Neutrophil (primary cell): ENCODE measurements around the gene TAS2R31.

ENCODE experiments used
- H3K27ac ChIP-seq: fragments of 200-600 bp; sonication (generic); 2 replicates; pipeline ENCODE4 v1.5.1; 2016; ENCODE audit warnings: mild to moderate bottlenecking, moderate library complexity
- H3K27me3 ChIP-seq: fragments of 200-600 bp; sonication (generic); 2 replicates; pipeline ENCODE4 v1.6.0; 2016; ENCODE audit warnings: mild to moderate bottlenecking
- H3K36me3 ChIP-seq: fragments of 200-600 bp; sonication (generic); 2 replicates; pipeline ENCODE4 v1.5.1; 2017
- H3K4me1 ChIP-seq, 2 experiments: fragments of 200-600 bp in 1 of 2; sonication (generic) in 1 of 2; 1 replicate in 1 of 2; 2 replicates in 1 of 2; pipeline versions ENCODE4 v1.5.1 to v1.6.1; 2013 to 2016; ENCODE audit warnings: low read depth in 1 of 2, low read length in 1 of 2, mild to moderate bottlenecking in 1 of 2, moderate library complexity in 1 of 2; ENCODE audit not compliant: control insufficient read depth in 1 of 2, insufficient read depth in 1 of 2
- H3K4me3 ChIP-seq, 2 experiments: fragments of 200-600 bp in 1 of 2; sonication (generic) in 1 of 2; 1 replicate in 1 of 2; 2 replicates in 1 of 2; pipeline ENCODE4 v1.5.1; 2013 to 2016; ENCODE audit warnings: low read depth in 1 of 2, low read length in 1 of 2, mild to moderate bottlenecking in 1 of 2, moderate library complexity in 1 of 2
- H3K9me3 ChIP-seq: fragments of 200-600 bp; sonication (generic); 2 replicates; pipeline ENCODE4 v1.5.1; 2016
- TF ChIP-seq, protein P1 (sequence below): fragments of 200-600 bp; sonication (generic); IDR thresholded peaks from 2 replicates; pipeline ENCODE4 v1.5.1; 2016; ENCODE audit warnings: antibody characterized with exemption

TAS2R31 gene

DNA sequence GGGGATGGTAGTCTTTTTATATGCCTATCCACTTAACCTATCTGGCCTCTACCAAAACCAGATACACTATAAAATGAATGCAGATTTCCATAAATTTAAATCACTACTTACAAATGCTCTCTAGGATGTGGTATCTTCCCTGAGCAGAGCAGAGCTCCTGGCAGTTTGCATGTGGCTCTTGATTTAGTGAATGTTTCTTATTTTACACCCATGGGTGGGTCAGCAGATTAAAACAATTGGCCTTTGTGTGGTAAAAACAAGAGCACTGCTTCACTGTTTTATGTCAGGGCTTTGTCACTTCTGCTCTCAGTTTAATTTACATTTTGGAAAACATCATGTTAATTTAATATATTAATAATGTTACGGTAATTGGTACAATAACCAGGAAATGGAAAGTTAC lies 14.3 kb downstream of the TAS2R31 start:
- H3K9me3 ChIP-seq, result no peaks in the 10 kb centered on the region
- H3K36me3 ChIP-seq, result no peaks in the 10 kb centered on the region
- no peak overlapping the region for H3K27ac ChIP-seq
- TF ChIP-seq, protein P1, sequence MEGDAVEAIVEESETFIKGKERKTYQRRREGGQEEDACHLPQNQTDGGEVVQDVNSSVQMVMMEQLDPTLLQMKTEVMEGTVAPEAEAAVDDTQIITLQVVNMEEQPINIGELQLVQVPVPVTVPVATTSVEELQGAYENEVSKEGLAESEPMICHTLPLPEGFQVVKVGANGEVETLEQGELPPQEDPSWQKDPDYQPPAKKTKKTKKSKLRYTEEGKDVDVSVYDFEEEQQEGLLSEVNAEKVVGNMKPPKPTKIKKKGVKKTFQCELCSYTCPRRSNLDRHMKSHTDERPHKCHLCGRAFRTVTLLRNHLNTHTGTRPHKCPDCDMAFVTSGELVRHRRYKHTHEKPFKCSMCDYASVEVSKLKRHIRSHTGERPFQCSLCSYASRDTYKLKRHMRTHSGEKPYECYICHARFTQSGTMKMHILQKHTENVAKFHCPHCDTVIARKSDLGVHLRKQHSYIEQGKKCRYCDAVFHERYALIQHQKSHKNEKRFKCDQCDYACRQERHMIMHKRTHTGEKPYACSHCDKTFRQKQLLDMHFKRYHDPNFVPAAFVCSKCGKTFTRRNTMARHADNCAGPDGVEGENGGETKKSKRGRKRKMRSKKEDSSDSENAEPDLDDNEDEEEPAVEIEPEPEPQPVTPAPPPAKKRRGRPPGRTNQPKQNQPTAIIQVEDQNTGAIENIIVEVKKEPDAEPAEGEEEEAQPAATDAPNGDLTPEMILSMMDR, result no peak
- no peaks in the 10 kb centered on the region for H3K4me1 ChIP-seq
- no peak overlapping the region for H3K4me3 ChIP-seq
- H3K27me3 ChIP-seq, result no peaks in the 10 kb centered on the region

DNA sequence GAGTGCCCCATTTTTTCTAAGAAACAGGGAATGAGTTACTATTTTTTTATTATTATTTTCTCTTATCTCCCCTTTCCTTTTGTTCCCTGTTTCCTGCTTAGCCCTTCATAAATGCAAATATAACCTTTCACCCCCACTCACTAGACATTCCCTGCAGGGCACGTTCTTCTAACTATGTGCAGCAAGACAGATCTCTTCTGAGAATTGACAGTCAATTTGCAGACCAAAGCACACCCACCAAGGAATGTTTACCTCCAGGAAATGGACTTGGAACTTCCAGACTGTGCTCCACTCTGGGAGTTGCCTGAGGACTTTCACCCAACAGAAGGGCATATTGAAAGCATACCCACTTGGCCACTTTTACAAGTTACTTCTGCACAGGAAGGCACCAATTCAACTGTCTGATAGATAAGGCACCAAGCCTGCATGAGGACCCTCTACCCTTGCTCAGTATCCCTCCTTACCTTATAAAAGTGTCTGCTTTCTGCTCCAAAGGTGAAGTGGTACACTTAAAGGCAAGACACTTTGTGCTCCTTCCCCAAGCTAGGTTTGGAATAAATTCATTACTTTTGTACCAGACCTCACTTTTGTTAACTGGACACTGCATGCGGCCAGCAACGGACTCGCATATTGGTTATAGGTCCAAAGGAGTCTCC lies 15.3 kb downstream of the TAS2R31 start:
- Histone ChIP-seq H3K9me3 (no peaks in the 10 kb centered on the region), H3K27ac (no peak overlapping the region), H3K4me1 (no peaks in the 10 kb centered on the region), H3K4me3 (no peak overlapping the region), H3K27me3 (no peaks in the 10 kb centered on the region), H3K36me3 (no peaks in the 10 kb centered on the region)
- TF ChIP-seq, protein P1, result no peak

DNA sequence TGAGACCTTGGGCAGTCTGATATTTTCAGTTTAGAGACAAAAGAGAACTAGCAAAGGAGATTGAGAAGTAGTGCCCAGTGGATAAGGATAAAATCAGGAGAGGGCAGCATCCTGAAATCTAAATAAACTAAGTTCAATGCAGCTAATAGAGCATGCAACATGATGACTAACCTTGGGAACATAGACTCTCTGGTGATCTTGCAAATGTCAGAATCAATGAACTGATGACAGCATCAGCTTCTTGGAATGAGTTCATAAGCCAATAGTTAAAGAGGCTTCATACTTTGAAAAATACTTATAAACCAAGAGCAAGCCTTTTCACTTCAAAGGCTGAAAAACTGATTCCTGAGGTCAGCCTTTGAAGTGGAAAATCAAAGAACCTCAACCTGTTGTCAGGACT lies 17.0 kb downstream of the TAS2R31 start:
- Histone ChIP-seq H3K27me3 (no peaks in the 10 kb centered on the region), H3K4me3 (no peak overlapping the region), H3K4me1 (no peaks in the 10 kb centered on the region), H3K27ac (no peak overlapping the region), H3K9me3 (no peaks in the 10 kb centered on the region), H3K36me3 (no peaks in the 10 kb centered on the region)
- TF ChIP-seq, protein P1, result no peak

DNA sequence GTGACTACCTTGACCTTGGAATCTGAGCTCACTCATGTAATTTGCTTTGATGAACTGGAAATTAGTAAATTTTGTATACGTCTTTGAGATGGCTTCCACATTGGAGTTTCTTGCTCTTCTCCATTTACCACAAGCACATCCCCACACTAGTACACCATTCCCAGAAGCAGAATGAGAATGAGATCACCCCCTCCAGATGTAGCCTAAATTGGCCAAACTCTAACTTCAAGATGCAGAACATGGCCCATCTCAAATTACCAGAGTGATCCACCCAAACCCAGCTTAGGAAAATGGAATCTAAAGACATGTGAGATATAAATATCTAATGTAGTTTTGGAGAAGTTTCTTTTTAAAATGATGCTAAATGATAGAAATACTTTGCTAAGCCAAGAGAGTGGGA lies 23.6 kb downstream of the TAS2R31 start:
- H3K4me3 ChIP-seq, result no peak overlapping the region
- H3K27me3 ChIP-seq, result no peaks in the 10 kb centered on the region
- TF ChIP-seq, protein P1, result no peak
- no peaks in the 10 kb centered on the region for H3K36me3 ChIP-seq
- H3K27ac ChIP-seq, result no peak overlapping the region
- H3K4me1 ChIP-seq, result no peaks in the 10 kb centered on the region
- H3K9me3 ChIP-seq, result no peaks in the 10 kb centered on the region

DNA sequence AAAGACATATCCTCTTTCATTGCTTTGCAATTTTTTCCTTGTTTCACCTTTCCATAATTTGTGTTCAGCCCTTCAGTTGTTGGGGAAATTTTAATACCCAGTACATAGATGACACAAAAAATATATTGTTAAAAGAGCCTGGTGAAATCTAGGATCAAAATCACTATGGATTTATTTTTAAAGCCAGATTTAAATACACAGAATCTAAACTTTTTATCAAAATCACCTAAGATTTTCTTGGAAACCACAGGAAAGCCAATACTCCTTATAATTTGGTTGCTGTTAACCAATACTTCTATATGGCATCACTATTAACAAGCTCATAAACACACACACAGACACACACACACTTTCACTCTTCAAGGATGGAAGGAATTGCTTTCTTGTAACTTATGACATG lies 33.0 kb downstream of the TAS2R31 start, which contains the start of gene TAS2R20:
TSS of gene TAS2R20 (minus strand) at position 101 of the 400 bp plus-strand sequence. CDS start 429 bp downstream, outside the sequence.
- H3K36me3 ChIP-seq, result peaks cover 9% of the 10 kb centered on the region
- no peaks in the 10 kb centered on the region for H3K9me3 ChIP-seq
- TF ChIP-seq, protein P1, result no peak
- no peaks in the 10 kb centered on the region for H3K27me3 ChIP-seq
- H3K4me1 ChIP-seq, result no peaks in the 10 kb centered on the region
- H3K4me3 ChIP-seq, result no peak within 1 kb of the TSS
- H3K27ac ChIP-seq, result no peak within 1 kb of the TSS
